ENCODE data around the gene ZIC5. TPM values are rescaled to one million over a fixed set of nuclear protein-coding genes. Genes with fewer than 3 reads are reported as not detected.

ZIC5 gene
- total RNA-seq, 4 donors from 2014 or later = not detected

GRCh38 chr13:99968521-99969452 is 2.8 kb downstream of the ZIC5 start:
- TF ChIP-seq, protein P1, sequence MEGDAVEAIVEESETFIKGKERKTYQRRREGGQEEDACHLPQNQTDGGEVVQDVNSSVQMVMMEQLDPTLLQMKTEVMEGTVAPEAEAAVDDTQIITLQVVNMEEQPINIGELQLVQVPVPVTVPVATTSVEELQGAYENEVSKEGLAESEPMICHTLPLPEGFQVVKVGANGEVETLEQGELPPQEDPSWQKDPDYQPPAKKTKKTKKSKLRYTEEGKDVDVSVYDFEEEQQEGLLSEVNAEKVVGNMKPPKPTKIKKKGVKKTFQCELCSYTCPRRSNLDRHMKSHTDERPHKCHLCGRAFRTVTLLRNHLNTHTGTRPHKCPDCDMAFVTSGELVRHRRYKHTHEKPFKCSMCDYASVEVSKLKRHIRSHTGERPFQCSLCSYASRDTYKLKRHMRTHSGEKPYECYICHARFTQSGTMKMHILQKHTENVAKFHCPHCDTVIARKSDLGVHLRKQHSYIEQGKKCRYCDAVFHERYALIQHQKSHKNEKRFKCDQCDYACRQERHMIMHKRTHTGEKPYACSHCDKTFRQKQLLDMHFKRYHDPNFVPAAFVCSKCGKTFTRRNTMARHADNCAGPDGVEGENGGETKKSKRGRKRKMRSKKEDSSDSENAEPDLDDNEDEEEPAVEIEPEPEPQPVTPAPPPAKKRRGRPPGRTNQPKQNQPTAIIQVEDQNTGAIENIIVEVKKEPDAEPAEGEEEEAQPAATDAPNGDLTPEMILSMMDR (IDR thresholded peaks at IDR 0.05) = no peak
- no peak for TF ChIP-seq POLR2A (IDR thresholded peaks at IDR 0.05)
- no peak for TF ChIP-seq EP300 (IDR thresholded peaks at IDR 0.05)
- peaks cover 0 to 39% (median 23%) of the 10 kb centered on the region in 4 donors for H3K4me1 ChIP-seq
- no peak overlapping the region for H3K27ac ChIP-seq
- no peak for DNase-seq (ENCODE audit: low spot score in 2 of 2)
- peak overlapping the region in 3 of 4 donors; percentile 17 to 42 (median 21) for H3K4me3 ChIP-seq
- H3K27me3 ChIP-seq = peaks cover 10 to 95% of the 10 kb centered on the region in 2 donors
- H3K36me3 ChIP-seq = no peaks in the 10 kb centered on the region
- 2 to 6% methylated on average over 34 to 81 of the region's 81 CpGs for WGBS, 2 donors
- H3K9me3 ChIP-seq = peaks cover 0 to 3% (median 0%) of the 10 kb centered on the region in 4 donors

DNA sequence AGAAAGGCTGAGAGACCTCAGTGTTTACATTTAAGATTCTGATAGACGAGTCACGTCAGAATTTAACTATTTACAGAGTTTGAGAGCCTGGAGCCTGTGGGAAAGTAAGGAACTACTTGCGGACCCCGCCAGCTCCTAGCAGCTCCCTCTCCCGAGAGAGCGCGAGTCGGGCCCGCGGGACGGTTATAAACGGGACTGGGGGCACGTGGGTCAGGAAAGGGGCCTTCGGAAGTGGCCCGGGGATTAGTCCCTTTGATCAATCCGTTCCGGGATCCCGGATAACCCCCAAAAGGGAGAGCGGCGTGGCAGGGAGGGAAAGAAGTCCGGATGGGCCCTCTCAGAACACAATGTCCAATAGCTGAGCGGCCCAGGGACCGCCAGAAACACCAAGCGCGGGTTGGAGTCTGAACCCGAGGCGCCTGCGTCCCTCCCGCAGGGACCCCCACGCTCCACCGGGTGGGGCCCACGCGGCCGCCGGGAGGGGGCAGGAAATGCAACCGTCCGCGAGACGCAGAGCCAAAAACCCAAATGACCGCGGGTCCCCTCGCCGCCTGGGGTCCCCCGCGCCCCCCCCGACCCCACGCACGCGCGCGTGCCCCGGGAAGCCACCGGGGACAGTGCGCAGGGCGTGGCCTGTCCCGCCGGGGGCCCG is 3.6 kb downstream of the ZIC5 start:
- peaks cover 0 to 39% (median 23%) of the 10 kb centered on the region in 4 donors for H3K4me1 ChIP-seq
- TF ChIP-seq EP300 (IDR thresholded peaks at IDR 0.05) (no peak), POLR2A (IDR thresholded peaks at IDR 0.05) (no peak)
- TF ChIP-seq, protein P1 (IDR thresholded peaks at IDR 0.05) = no peak
- peak overlapping the region in 3 of 4 donors; percentile 17 to 42 (median 21) for H3K4me3 ChIP-seq
- peaks cover 10 to 95% of the 10 kb centered on the region in 2 donors for H3K27me3 ChIP-seq
- H3K27ac ChIP-seq = no peak overlapping the region
- 10 to 17% methylated on average over 22 to 52 of the region's 58 CpGs for WGBS, 2 donors
- H3K36me3 ChIP-seq = no peaks in the 10 kb centered on the region
- no peak for DNase-seq (ENCODE audit: low spot score in 2 of 2)
- H3K9me3 ChIP-seq = no peaks in the 10 kb centered on the region

- TF ChIP-seq EP300 (IDR thresholded peaks at IDR 0.05) (no peak), POLR2A (IDR thresholded peaks at IDR 0.05) (no peak)
- TF ChIP-seq, protein P1 (IDR thresholded peaks at IDR 0.05) = no peak
- H3K27me3 ChIP-seq = peaks cover 10 to 95% of the 10 kb centered on the region in 2 donors
- no peak for DNase-seq (ENCODE audit: low spot score in 2 of 2)
- no peaks in the 10 kb centered on the region for H3K36me3 ChIP-seq
- peaks cover 0 to 39% (median 23%) of the 10 kb centered on the region in 4 donors for H3K4me1 ChIP-seq
- H3K9me3 ChIP-seq = no peaks in the 10 kb centered on the region
- WGBS, 2 donors = 58 to 68% methylated on average over 9 of the region's 9 CpGs
- no peak overlapping the region for H3K27ac ChIP-seq
- no peak overlapping the region for H3K4me3 ChIP-seq
Measured at GRCh38 chr13:99967498-99967868, 4.1 kb downstream of the ZIC5 start.

- H3K36me3 ChIP-seq = no peaks in the 10 kb centered on the region
- peaks cover 0 to 30% (median 19%) of the 10 kb centered on the region in 4 donors for H3K4me1 ChIP-seq
- TF ChIP-seq EP300 (IDR thresholded peaks at IDR 0.05) = no peak
- TF ChIP-seq POLR2A (IDR thresholded peaks at IDR 0.05) = no peak
- TF ChIP-seq, protein P1 (IDR thresholded peaks at IDR 0.05) = no peak
- peaks cover 3 to 95% of the 10 kb centered on the region in 2 donors for H3K27me3 ChIP-seq
- H3K4me3 ChIP-seq = no peak overlapping the region
- WGBS, 2 donors = 62 to 76% methylated on average over 8 of the region's 8 CpGs
- no peak overlapping the region for H3K27ac ChIP-seq
- DNase-seq (ENCODE audit: low spot score in 2 of 2) = no peak
- no peaks in the 10 kb centered on the region for H3K9me3 ChIP-seq
Measured at GRCh38 chr13:99966064-99966805, 5.3 kb downstream of the ZIC5 start.
